ENCODE measurements around the gene PFN2. TPM values are rescaled to one million over a fixed set of nuclear protein-coding genes. Genes with fewer than 3 reads are reported as not detected.

The PFN2 gene, protein sequence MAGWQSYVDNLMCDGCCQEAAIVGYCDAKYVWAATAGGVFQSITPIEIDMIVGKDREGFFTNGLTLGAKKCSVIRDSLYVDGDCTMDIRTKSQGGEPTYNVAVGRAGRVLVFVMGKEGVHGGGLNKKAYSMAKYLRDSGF
- 1 to 10 TPM in 5 of 6 donors, under 1 TPM in 1; 0.79 to 5.2 (median 2.1) TPM for polyA plus RNA-seq (ENCODE audit: low read depth in 6 of 6)

- Mint-ChIP-seq H3K4me3 (peak within 1 kb of the TSS; percentile 91 to 97 (median 96)), H3K27me3 (peaks cover 11 to 23% (median 19%) of the 10 kb centered on the region in 3 donors), H3K36me3 (no peaks in the 10 kb centered on the region), H3K4me1 (peaks cover 17 to 19% (median 18%) of the 10 kb centered on the region in 3 donors), H3K9me3 (peaks cover 0 to 5% (median 0%) of the 10 kb centered on the region in 7 donors), H3K27ac (peak within 1 kb of the TSS; percentile 59 to 96 (median 88))
- DNase-seq (peak; percentile 51), ATAC-seq (ENCODE audit: low read depth in 2 of 2) (peak; percentile 59 to 63)
These were observed at the start of gene PFN2 for GRCh38 chr3:149970716-149971402. Gene PFN2, minus strand, starts transcription at chr3:149970895. Its CDS starts 39 bp downstream, at chr3:149970856.

DNA sequence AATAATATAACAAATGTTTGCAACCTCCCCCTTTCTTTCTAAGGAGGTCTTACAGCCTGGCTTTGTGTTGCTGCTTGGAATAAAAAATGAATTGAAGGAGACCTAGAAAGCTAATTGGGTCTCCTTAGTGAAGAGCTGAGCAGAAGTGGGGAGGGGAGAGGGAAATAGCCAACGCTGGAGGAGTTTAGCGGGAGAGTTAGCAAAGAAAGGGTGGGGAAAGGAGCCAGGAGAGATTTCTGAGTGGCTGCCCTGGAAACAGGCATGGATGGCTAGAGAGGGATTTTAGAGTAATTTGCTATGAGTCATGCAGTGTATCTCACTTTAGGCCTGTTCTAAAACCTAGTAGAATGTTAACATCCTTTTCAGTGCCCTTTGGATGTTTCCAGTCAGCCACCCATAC, 45.2 kb upstream of the PFN2 start:
- Mint-ChIP-seq H3K4me1 (no peaks in the 10 kb centered on the region), H3K27me3 (peaks cover 0 to 23% (median 3%) of the 10 kb centered on the region in 3 donors), H3K4me3 (no peak overlapping the region), H3K9me3 (no peaks in the 10 kb centered on the region), H3K27ac (no peak overlapping the region), H3K36me3 (no peaks in the 10 kb centered on the region)
- no peak for ATAC-seq (ENCODE audit: low read depth in 2 of 2)
- no peak for DNase-seq

- no peak overlapping the region for H3K27ac Mint-ChIP-seq
- H3K27me3 Mint-ChIP-seq, result peaks cover 0 to 23% (median 3%) of the 10 kb centered on the region in 3 donors
- peaks cover 0 to 2% (median 0%) of the 10 kb centered on the region in 7 donors for H3K9me3 Mint-ChIP-seq
- no peak overlapping the region for H3K4me3 Mint-ChIP-seq
- H3K4me1 Mint-ChIP-seq, result no peaks in the 10 kb centered on the region
- no peak for DNase-seq
- no peak for ATAC-seq (ENCODE audit: low read depth in 2 of 2)
- H3K36me3 Mint-ChIP-seq, result no peaks in the 10 kb centered on the region
These were observed 44.1 kb upstream of the PFN2 start for GRCh38 chr3:150014782-150015181.

DNA sequence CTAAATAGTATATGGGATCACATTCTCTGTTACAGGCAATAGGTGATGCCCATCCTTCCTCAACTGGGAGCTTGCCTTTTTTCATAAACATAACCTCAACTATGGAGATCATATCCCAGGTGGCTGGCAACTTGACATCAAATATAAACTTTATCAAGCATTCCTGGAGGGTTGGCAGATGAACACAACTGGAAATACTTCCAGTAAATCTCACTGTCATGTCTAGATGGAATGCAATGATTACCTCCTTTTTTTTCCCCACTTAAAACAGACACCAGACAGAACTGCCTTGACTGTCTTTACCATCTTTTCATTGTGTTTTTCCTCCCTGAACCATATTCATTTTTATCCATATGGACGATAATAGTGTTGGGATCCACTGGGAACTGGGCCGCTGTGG, 43.1 kb upstream of the PFN2 start:
- H3K4me1 Mint-ChIP-seq, result no peaks in the 10 kb centered on the region
- peaks cover 0 to 23% (median 3%) of the 10 kb centered on the region in 3 donors for H3K27me3 Mint-ChIP-seq
- no peaks in the 10 kb centered on the region for H3K36me3 Mint-ChIP-seq
- ATAC-seq (ENCODE audit: low read depth in 2 of 2) (no peak), DNase-seq (no peak)
- H3K27ac Mint-ChIP-seq, result no peak overlapping the region
- no peak overlapping the region for H3K4me3 Mint-ChIP-seq
- peaks cover 0 to 2% (median 0%) of the 10 kb centered on the region in 7 donors for H3K9me3 Mint-ChIP-seq

- Mint-ChIP-seq H3K36me3 (no peaks in the 10 kb centered on the region), H3K4me1 (no peaks in the 10 kb centered on the region), H3K27ac (no peak overlapping the region), H3K27me3 (peaks cover 0 to 4% (median 0%) of the 10 kb centered on the region in 3 donors), H3K4me3 (no peak overlapping the region), H3K9me3 (peaks cover 0 to 2% (median 0%) of the 10 kb centered on the region in 7 donors)
- DNase-seq (no peak), ATAC-seq (ENCODE audit: low read depth in 2 of 2) (no peak)
These were observed 36.1 kb upstream of the PFN2 start for GRCh38 chr3:150006794-150007193.

GRCh38 chr3:150005243-150006112, 34.8 kb upstream of the PFN2 start:
- ATAC-seq (ENCODE audit: low read depth in 2 of 2), result no peak
- H3K27me3 Mint-ChIP-seq, result peaks cover under 1 to 6% (median under 1%) of the 10 kb centered on the region in 3 donors
- H3K4me1 Mint-ChIP-seq, result no peaks in the 10 kb centered on the region
- no peak overlapping the region for H3K27ac Mint-ChIP-seq
- no peaks in the 10 kb centered on the region for H3K36me3 Mint-ChIP-seq
- no peak overlapping the region for H3K4me3 Mint-ChIP-seq
- DNase-seq, result no peak
- H3K9me3 Mint-ChIP-seq, result peaks cover 0 to 1% (median 0%) of the 10 kb centered on the region in 7 donors

DNA sequence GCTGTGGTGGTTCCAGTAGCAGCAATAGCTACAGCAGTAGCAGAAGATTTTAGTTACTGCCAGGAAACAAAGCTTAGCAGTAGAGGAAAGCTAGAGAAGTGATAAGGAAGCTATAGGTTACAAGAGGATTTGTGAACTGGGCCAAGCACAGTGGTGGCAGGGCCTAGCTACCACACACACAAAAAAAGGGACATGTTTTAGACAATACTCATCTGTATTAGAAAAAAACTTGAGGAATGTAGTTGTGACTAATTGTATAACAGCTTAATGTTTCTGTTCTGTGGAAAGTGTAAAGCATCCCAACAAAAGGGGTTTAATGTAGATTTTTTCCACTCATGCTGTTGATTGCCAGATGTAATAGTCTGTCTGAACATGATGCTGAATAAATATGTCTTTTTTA, 29.9 kb upstream of the PFN2 start:
- Mint-ChIP-seq H3K36me3 (peaks cover 3 to 6% of the 10 kb centered on the region in 2 donors), H3K27me3 (peaks cover 12 to 20% (median 18%) of the 10 kb centered on the region in 3 donors), H3K4me1 (no peaks in the 10 kb centered on the region), H3K4me3 (no peak overlapping the region), H3K9me3 (peaks cover 5 to 28% (median 23%) of the 10 kb centered on the region in 7 donors), H3K27ac (no peak overlapping the region)
- ATAC-seq (ENCODE audit: low read depth in 2 of 2) (no peak), DNase-seq (no peak)

GRCh38 chr3:149999421-149999820, 28.7 kb upstream of the PFN2 start:
- peaks cover 4 to 18% of the 10 kb centered on the region in 2 donors for H3K36me3 Mint-ChIP-seq
- ATAC-seq (ENCODE audit: low read depth in 2 of 2) (no peak), DNase-seq (no peak)
- H3K27me3 Mint-ChIP-seq, result peaks cover 19 to 27% (median 26%) of the 10 kb centered on the region in 3 donors
- H3K4me3 Mint-ChIP-seq, result no peak overlapping the region
- H3K4me1 Mint-ChIP-seq, result no peaks in the 10 kb centered on the region
- peaks cover 6 to 40% (median 34%) of the 10 kb centered on the region in 7 donors for H3K9me3 Mint-ChIP-seq
- no peak overlapping the region for H3K27ac Mint-ChIP-seq

DNA sequence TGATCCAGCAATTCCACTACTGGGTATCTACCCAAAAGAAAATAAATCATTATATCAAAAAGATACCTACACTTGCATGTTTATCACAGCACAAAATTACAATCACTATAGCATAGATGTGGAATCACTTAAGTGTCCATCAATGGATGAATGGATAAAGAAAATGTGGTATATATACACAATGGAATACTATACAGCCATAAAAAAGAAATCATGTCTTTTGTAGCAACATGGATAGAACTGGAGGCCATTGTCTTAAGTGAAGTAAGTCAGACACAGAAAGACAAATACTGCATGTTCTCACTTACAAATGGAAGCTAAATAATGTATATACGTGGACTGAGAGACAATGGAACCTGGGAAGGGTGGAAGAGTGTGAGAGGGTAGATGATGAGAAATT, 28.3 kb upstream of the PFN2 start:
- ATAC-seq (ENCODE audit: low read depth in 2 of 2) (no peak), DNase-seq (no peak)
- peaks cover 19 to 27% (median 26%) of the 10 kb centered on the region in 3 donors for H3K27me3 Mint-ChIP-seq
- H3K4me3 Mint-ChIP-seq, result no peak overlapping the region
- peaks cover 4 to 19% of the 10 kb centered on the region in 2 donors for H3K36me3 Mint-ChIP-seq
- peaks cover 6 to 45% (median 37%) of the 10 kb centered on the region in 7 donors for H3K9me3 Mint-ChIP-seq
- no peak overlapping the region for H3K27ac Mint-ChIP-seq
- no peaks in the 10 kb centered on the region for H3K4me1 Mint-ChIP-seq

- no peak for ATAC-seq (ENCODE audit: low read depth in 2 of 2)
- peaks cover 5 to 44% (median 31%) of the 10 kb centered on the region in 7 donors for H3K9me3 Mint-ChIP-seq
- H3K36me3 Mint-ChIP-seq, result peaks cover 7 to 26% of the 10 kb centered on the region in 2 donors
- no peak for DNase-seq
- H3K4me3 Mint-ChIP-seq, result no peak overlapping the region
- no peak overlapping the region for H3K27ac Mint-ChIP-seq
- H3K4me1 Mint-ChIP-seq, result no peaks in the 10 kb centered on the region
- peaks cover 13 to 38% (median 22%) of the 10 kb centered on the region in 3 donors for H3K27me3 Mint-ChIP-seq
These were observed 21.8 kb upstream of the PFN2 start for GRCh38 chr3:149992416-149993058.

DNA sequence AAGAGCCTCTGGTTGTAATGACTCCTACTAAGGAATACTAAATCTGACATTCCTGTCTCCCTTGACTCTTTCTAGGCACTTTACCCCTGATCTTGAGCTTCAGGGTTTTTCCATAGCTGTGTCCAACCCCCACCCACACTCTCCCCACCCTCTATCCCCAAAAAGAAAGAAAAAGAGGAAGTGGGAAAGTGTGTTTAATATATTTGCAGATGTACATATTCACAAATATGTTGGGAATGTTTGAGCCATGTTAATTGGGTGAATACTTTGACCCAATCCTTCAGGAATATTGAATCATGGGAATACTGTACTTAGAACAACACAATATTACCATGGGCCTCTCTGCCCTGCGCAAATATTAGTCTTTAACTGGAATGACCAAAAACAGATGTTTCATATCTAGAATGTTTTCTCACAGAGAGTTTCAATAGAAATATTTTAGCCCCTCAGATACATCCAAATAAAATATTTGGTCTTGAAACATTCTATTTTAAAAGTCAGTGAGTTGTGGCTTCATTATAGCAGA, 19.8 kb upstream of the PFN2 start:
- peaks cover 5 to 26% (median 20%) of the 10 kb centered on the region in 7 donors for H3K9me3 Mint-ChIP-seq
- ATAC-seq (ENCODE audit: low read depth in 2 of 2) (no peak), DNase-seq (no peak)
- H3K27me3 Mint-ChIP-seq, result peaks cover 10 to 32% (median 14%) of the 10 kb centered on the region in 3 donors
- no peak overlapping the region for H3K4me3 Mint-ChIP-seq
- no peak overlapping the region for H3K27ac Mint-ChIP-seq
- H3K36me3 Mint-ChIP-seq, result peaks cover 3 to 19% of the 10 kb centered on the region in 2 donors
- H3K4me1 Mint-ChIP-seq, result no peaks in the 10 kb centered on the region

- Mint-ChIP-seq H3K27ac (no peak overlapping the region), H3K9me3 (peaks cover 3 to 14% (median 9%) of the 10 kb centered on the region in 7 donors), H3K27me3 (peaks cover 5 to 29% (median 7%) of the 10 kb centered on the region in 3 donors), H3K4me3 (no peak overlapping the region), H3K4me1 (no peaks in the 10 kb centered on the region), H3K36me3 (peaks cover 3 to 8% of the 10 kb centered on the region in 2 donors)
- ATAC-seq (ENCODE audit: low read depth in 2 of 2) (no peak), DNase-seq (no peak)
These were observed 18.6 kb upstream of the PFN2 start for GRCh38 chr3:149989307-149989706.

DNA sequence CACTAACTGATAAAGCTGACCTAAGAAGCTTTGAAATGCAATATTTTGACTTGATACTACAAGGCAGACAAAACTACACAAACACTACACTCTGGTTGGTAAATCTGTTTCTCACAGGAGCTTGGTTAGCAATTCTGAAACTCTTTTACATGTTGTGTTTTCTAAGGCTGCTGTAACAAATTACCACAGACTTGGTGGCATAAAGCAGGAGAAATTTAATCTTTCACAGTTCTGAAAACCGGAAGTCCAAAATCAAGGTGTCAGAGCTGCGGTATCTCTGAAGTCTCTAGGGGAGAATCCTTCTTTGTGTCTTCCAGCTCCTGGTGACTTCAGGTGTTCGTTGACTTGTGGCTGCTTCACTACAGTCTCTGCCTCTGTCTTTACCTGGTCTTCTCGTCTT, 12.9 kb upstream of the PFN2 start:
- Mint-ChIP-seq H3K36me3 (no peaks in the 10 kb centered on the region), H3K4me3 (no peak overlapping the region), H3K9me3 (peaks cover 0 to 1% (median 0%) of the 10 kb centered on the region in 7 donors), H3K27me3 (peaks cover 0 to 15% (median 7%) of the 10 kb centered on the region in 3 donors), H3K4me1 (no peaks in the 10 kb centered on the region), H3K27ac (no peak overlapping the region)
- DNase-seq, result no peak
- ATAC-seq (ENCODE audit: low read depth in 2 of 2), result no peak

Data from naive B cell (primary cell).